GM15510 (cell line): ENCODE data around the gene GPSM3.

Source experiments
- POLR2A ChIP-seq: IDR thresholded peaks from 3 replicates; pipeline ENCODE4 v1.6.1; 2011; ENCODE audit warnings: borderline replicate concordance; ENCODE audit not compliant: insufficient read length; ENCODE audit errors: extremely low read depth

The GPSM3 gene

GRCh38 chr6:32151181-32151862 is 41.1 kb downstream of the GPSM3 start:
- TF ChIP-seq POLR2A, result no peak

- no peak for TF ChIP-seq POLR2A
These were observed 42.2 kb downstream of the GPSM3 start for GRCh38 chr6:32149932-32150870.

- TF ChIP-seq POLR2A, result no peak
These were observed 43.2 kb downstream of the GPSM3 start for GRCh38 chr6:32149092-32149755.

- TF ChIP-seq POLR2A, result no peak
These were observed 44.0 kb downstream of the GPSM3 start for GRCh38 chr6:32148289-32149091.

- no peak for TF ChIP-seq POLR2A
These were observed 44.9 kb downstream of the GPSM3 start for GRCh38 chr6:32147401-32148132.

DNA sequence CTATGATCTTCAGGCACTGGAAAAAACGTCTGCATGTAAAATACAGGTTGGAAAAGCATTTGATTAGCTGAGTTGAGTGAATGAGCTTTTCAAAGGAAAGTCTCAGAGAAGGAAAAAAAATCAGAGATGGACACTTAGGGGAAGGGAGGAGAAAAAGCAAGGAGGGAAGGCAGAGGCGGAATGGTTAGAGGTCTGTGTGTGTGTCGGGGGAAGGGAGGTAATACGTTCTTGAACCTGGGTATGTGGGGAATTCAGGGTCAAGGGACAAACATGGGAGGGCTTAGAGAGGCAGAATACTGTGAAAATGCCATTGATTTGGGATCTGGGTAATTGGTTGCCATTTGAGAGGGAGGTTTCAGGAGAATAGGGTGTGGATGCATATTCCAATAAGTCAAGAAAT is 45.8 kb downstream of the GPSM3 start:
- no peak for TF ChIP-seq POLR2A

DNA sequence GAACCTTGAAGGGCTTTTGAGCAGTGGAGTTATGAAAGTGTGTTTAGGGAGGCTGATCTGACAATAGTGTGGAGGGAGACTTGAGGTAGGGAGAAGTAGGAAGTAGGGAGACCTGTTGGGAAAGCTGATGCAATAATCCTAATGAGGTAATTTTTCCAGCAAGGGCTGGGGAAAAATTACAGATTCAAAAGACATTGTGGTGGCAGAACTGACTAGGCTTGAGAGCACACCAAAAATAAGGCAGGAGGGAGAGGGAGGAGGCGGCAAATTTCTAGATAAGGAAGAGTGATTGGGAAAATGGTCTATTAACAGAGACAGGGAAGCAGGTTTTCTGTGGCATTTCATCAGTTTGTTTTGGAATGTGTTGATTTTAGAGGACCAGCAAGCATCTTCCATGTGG is 46.2 kb downstream of the GPSM3 start:
- TF ChIP-seq POLR2A, result no peak
